ENCODE results near the gene FARP2. TPM values are rescaled to one million over a fixed set of nuclear protein-coding genes. Genes with fewer than 3 reads are reported as not detected.
A peak's percentile ranks its signal among the peaks of the same experiment; 100 is the strongest.
"Not testable (repeated sequence)": the region's sequence is repeated elsewhere in the genome, so short reads cannot be mapped to it uniquely, and the experiment has no call there.

The FARP2 gene
- 24.1 and 30.4 TPM in 2 replicates for total RNA-seq (2014; rRNA removed)
- polyA plus RNA-seq (2012) = 13.7 TPM

- peak; percentile 95 for DNase-seq (ENCODE audit: low read depth)
Measured at GRCh38 chr2:241355983-241356870, at the start of gene FARP2. FARP2 (plus strand) TSS chr2:241356285; CDS start chr2:241373108, 16,823 bp downstream.

GRCh38 chr2:241307055-241307454 is 49.0 kb upstream of the FARP2 start:
- DNase-seq (ENCODE audit: low read depth) = no peak

GRCh38 chr2:241308267-241308666 is 47.8 kb upstream of the FARP2 start:
- no peak for DNase-seq (ENCODE audit: low read depth)

- DNase-seq (ENCODE audit: low read depth) = no peak
Measured at GRCh38 chr2:241308832-241309500, 47.1 kb upstream of the FARP2 start.

GRCh38 chr2:241309684-241310117 is 46.4 kb upstream of the FARP2 start:
- DNase-seq (ENCODE audit: low read depth) = peak; percentile 58

GRCh38 chr2:241310917-241311566 is 45.0 kb upstream of the FARP2 start:
- DNase-seq (ENCODE audit: low read depth) = no peak

GRCh38 chr2:241312082-241312481 is 44.0 kb upstream of the FARP2 start:
- peak; percentile 66 for DNase-seq (ENCODE audit: low read depth)

GRCh38 chr2:241313543-241314095 is 42.5 kb upstream of the FARP2 start:
- DNase-seq (ENCODE audit: low read depth) = no peak

- DNase-seq (ENCODE audit: low read depth) = peak; percentile 61
Measured at GRCh38 chr2:241314226-241315092, 41.6 kb upstream of the FARP2 start.

GRCh38 chr2:241315093-241315878 is 40.8 kb upstream of the FARP2 start, which contains the start of gene HDLBP:
HDLBP (minus strand) TSS chr2:241315672; CDS start chr2:241266869, 48,803 bp downstream.
- peak; percentile 98 for DNase-seq (ENCODE audit: low read depth)

GRCh38 chr2:241315879-241316631 is 40.0 kb upstream of the FARP2 start, which contains the start of gene SEPTIN2:
SEPTIN2 (plus strand) TSS chr2:241315925; CDS start chr2:241324233, 8,308 bp downstream.
- peak; percentile 70 for DNase-seq (ENCODE audit: low read depth)

GRCh38 chr2:241316825-241317224 is 39.3 kb upstream of the FARP2 start:
- DNase-seq (ENCODE audit: low read depth) = no peak

GRCh38 chr2:241317391-241317790 is 38.7 kb upstream of the FARP2 start:
- DNase-seq (ENCODE audit: low read depth) = no peak

- DNase-seq (ENCODE audit: low read depth) = not testable (repeated sequence)
Measured at GRCh38 chr2:241318830-241319229, 37.3 kb upstream of the FARP2 start.

GRCh38 chr2:241320394-241320793 is 35.7 kb upstream of the FARP2 start:
- DNase-seq (ENCODE audit: low read depth) = no peak

GRCh38 chr2:241321033-241321432 is 35.1 kb upstream of the FARP2 start:
- DNase-seq (ENCODE audit: low read depth) = no peak

GRCh38 chr2:241321886-241322285 is 34.2 kb upstream of the FARP2 start:
- DNase-seq (ENCODE audit: low read depth) = no peak

GRCh38 chr2:241323778-241324177 is 32.3 kb upstream of the FARP2 start:
- DNase-seq (ENCODE audit: low read depth) = no peak

GRCh38 chr2:241324775-241325174 is 31.3 kb upstream of the FARP2 start:
- no peak for DNase-seq (ENCODE audit: low read depth)

All from LHCN-M2 (cell line).